Type B pancreatic cell (in vitro differentiated cells): ENCODE data around the gene TMEM72. TPM values are rescaled to one million over a fixed set of nuclear protein-coding genes. Genes with fewer than 3 reads are reported as not detected.

Experiments used
- DNase-seq: peaks from one replicate; pipeline ENCODE4 v3.0.0; 2021; ENCODE audit warnings: mixed read lengths; ENCODE audit not compliant: unreplicated experiment; ENCODE audit errors: extremely low spot score
- H3K27ac Mint-ChIP-seq: 2 replicates; pipeline ENCODE4 v1.8.0; 2021; ENCODE audit warnings: mild to moderate bottlenecking, mixed read lengths
- H3K27me3 Mint-ChIP-seq: 2 replicates; pipeline ENCODE4 v1.8.0; 2021; ENCODE audit warnings: mixed read lengths
- H3K36me3 Mint-ChIP-seq: 2 replicates; pipeline ENCODE4 v1.8.0; 2021; ENCODE audit warnings: mixed read lengths
- H3K4me1 Mint-ChIP-seq: one replicate; pipeline ENCODE4 v1.8.0; 2021; ENCODE audit warnings: mixed read lengths; ENCODE audit not compliant: unreplicated experiment
- H3K4me3 Mint-ChIP-seq: 2 replicates; pipeline ENCODE4 v1.8.0; 2021; ENCODE audit warnings: mild to moderate bottlenecking, mixed read lengths
- H3K9me3 Mint-ChIP-seq: 2 replicates; pipeline ENCODE4 v1.8.0; 2021; ENCODE audit warnings: mixed read lengths
- total RNA-seq: library from RNA; stranded (reverse); gene quantifications from 2 replicates; pipeline ENCODE4 v1.2.1, GENCODE V29; 2021; ENCODE audit warnings: low replicate concordance
- TF ChIP-seq, protein P1 (sequence below): fragments of 200-600 bp; sonication (generic); conservative IDR thresholded peaks from 2 replicates; pipeline ENCODE4 v1.5.0; 2021; ENCODE audit warnings: antibody characterized with exemption, mild to moderate bottlenecking

The TMEM72 gene
- total RNA-seq, 1 donor from 2014 or later, result 1.2 TPM

GRCh38 chr10:44932517-44933450, 21.6 kb downstream of the TMEM72 start:
- TF ChIP-seq, protein P1, sequence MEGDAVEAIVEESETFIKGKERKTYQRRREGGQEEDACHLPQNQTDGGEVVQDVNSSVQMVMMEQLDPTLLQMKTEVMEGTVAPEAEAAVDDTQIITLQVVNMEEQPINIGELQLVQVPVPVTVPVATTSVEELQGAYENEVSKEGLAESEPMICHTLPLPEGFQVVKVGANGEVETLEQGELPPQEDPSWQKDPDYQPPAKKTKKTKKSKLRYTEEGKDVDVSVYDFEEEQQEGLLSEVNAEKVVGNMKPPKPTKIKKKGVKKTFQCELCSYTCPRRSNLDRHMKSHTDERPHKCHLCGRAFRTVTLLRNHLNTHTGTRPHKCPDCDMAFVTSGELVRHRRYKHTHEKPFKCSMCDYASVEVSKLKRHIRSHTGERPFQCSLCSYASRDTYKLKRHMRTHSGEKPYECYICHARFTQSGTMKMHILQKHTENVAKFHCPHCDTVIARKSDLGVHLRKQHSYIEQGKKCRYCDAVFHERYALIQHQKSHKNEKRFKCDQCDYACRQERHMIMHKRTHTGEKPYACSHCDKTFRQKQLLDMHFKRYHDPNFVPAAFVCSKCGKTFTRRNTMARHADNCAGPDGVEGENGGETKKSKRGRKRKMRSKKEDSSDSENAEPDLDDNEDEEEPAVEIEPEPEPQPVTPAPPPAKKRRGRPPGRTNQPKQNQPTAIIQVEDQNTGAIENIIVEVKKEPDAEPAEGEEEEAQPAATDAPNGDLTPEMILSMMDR, result peak; percentile 96
- DNase-seq, result peak; percentile 90
- Mint-ChIP-seq H3K36me3 (no peaks in the 10 kb centered on the region), H3K27me3 (peaks cover 4% of the 10 kb centered on the region), H3K9me3 (no peaks in the 10 kb centered on the region), H3K4me3 (no peak overlapping the region), H3K27ac (no peak overlapping the region), H3K4me1 (peaks cover 5% of the 10 kb centered on the region)

- Mint-ChIP-seq H3K9me3 (peaks cover 1% of the 10 kb centered on the region), H3K4me3 (no peak overlapping the region), H3K27me3 (no peaks in the 10 kb centered on the region), H3K4me1 (peaks cover 5% of the 10 kb centered on the region), H3K36me3 (no peaks in the 10 kb centered on the region), H3K27ac (no peak overlapping the region)
- peak; percentile 51 for DNase-seq
- TF ChIP-seq, protein P1, result no peak
These were observed 22.5 kb downstream of the TMEM72 start for GRCh38 chr10:44933451-44934321.

GRCh38 chr10:44934416-44935200, 23.5 kb downstream of the TMEM72 start:
- peaks cover 4% of the 10 kb centered on the region for H3K36me3 Mint-ChIP-seq
- H3K27me3 Mint-ChIP-seq, result no peaks in the 10 kb centered on the region
- no peak overlapping the region for H3K27ac Mint-ChIP-seq
- H3K9me3 Mint-ChIP-seq, result peaks cover 7% of the 10 kb centered on the region
- peaks cover 5% of the 10 kb centered on the region for H3K4me1 Mint-ChIP-seq
- TF ChIP-seq, protein P1, result no peak
- H3K4me3 Mint-ChIP-seq, result no peak overlapping the region
- peak; percentile 60 for DNase-seq

GRCh38 chr10:44935201-44935965, 24.2 kb downstream of the TMEM72 start:
- TF ChIP-seq, protein P1, result no peak
- Mint-ChIP-seq H3K27ac (no peak overlapping the region), H3K4me1 (peaks cover 5% of the 10 kb centered on the region), H3K36me3 (peaks cover 4% of the 10 kb centered on the region), H3K9me3 (peaks cover 7% of the 10 kb centered on the region), H3K4me3 (no peak overlapping the region), H3K27me3 (no peaks in the 10 kb centered on the region)
- peak; percentile 58 for DNase-seq
